A549 treated with CORT108297 at 1 μM for 4 hours (cell line): ENCODE results near the gene CABP2. TPM values are rescaled to one million over a fixed set of nuclear protein-coding genes. Genes with fewer than 3 reads are reported as not detected.

Experiments used
- total RNA-seq: library from RNA; stranded (reverse); fragments of 200-300 nt; extraction: Qiagen RNA extraction; gene quantifications from 5 replicates; pipeline ENCODE4 v1.2.3, GENCODE V29; 2022

The CABP2 gene
- not detected in 5 replicates for total RNA-seq

GRCh38 chr11:67522844-67523555 lies at the start of gene CABP2:
CABP2 (minus strand) TSS chr11:67523446; CDS start chr11:67523326, 120 bp downstream.

GRCh38 chr11:67507864-67508485 lies 15.3 kb downstream of the CABP2 start, which contains the start of gene CDK2AP2:
CDK2AP2 (minus strand) TSS chr11:67508162; CDS start chr11:67508082, 80 bp downstream.

GRCh38 chr11:67504950-67505581 lies 18.2 kb downstream of the CABP2 start, which contains the start of gene PITPNM1:
PITPNM1 (minus strand) TSS chr11:67505363; CDS start chr11:67504180, 1,183 bp downstream.

GRCh38 chr11:67482827-67483798 lies 40.1 kb downstream of the CABP2 start, which contains the start of gene AIP:
AIP (plus strand) TSS chr11:67483026; CDS start chr11:67483159, 133 bp downstream.

Other genes with a start within 250 kb of the CABP2 start
- 21.4 to 32.0 TPM (median 26.8 TPM) in 5 replicates for gene ANKRD13D, start 234.1 kb downstream of the CABP2 start, total RNA-seq
- 17.1 to 29.0 TPM (median 27.3 TPM) in 5 replicates for gene SSH3, start 219.9 kb downstream of the CABP2 start, total RNA-seq
- gene POLD4, start 169.9 kb downstream of the CABP2 start, total RNA-seq = 196 to 263 TPM (median 258 TPM) in 5 replicates
- 39.1 to 53.1 TPM (median 45.3 TPM) in 5 replicates for gene CLCF1, start 149.8 kb downstream of the CABP2 start, total RNA-seq
- gene RAD9A, start 131.5 kb downstream of the CABP2 start, total RNA-seq = 22.1 to 40.0 TPM (median 36.1 TPM) in 5 replicates
- 269 to 296 TPM (median 294 TPM) in 5 replicates for gene PPP1CA, start 121.6 kb downstream of the CABP2 start, total RNA-seq
- gene TBC1D10C, start 119.4 kb downstream of the CABP2 start, total RNA-seq = 0.10 to 0.12 TPM (median 0.10 TPM) in 4 of 5 replicates, not detected in the other
- gene CARNS1, start 107.8 kb downstream of the CABP2 start, total RNA-seq = 0.09 to 0.29 TPM (median 0.21 TPM) in 5 replicates
- gene RPS6KB2, start 95.0 kb downstream of the CABP2 start, total RNA-seq = 42.9 to 52.1 TPM (median 51.2 TPM) in 5 replicates
- 0.24 to 0.42 TPM (median 0.32 TPM) in 5 replicates for gene PTPRCAP, start 85.8 kb downstream of the CABP2 start, total RNA-seq
- 57.1 to 64.4 TPM (median 61.3 TPM) in 5 replicates for gene CORO1B, start 80.0 kb downstream of the CABP2 start, total RNA-seq
- 0.07 TPM in 1 of 5 replicates, not detected in the others for gene GPR152, start 70.7 kb downstream of the CABP2 start, total RNA-seq
- gene CABP4, start 68.1 kb downstream of the CABP2 start, total RNA-seq = 0.03 TPM in 1 of 5 replicates, not detected in the others
- 43.5 to 66.7 TPM (median 63.8 TPM) in 5 replicates for gene TMEM134, start 54.2 kb downstream of the CABP2 start, total RNA-seq
- gene AIP, start 40.4 kb downstream of the CABP2 start, total RNA-seq = 44.3 to 53.1 TPM (median 48.4 TPM) in 5 replicates
- gene PITPNM1, start 18.1 kb downstream of the CABP2 start, total RNA-seq = 38.9 to 60.0 TPM (median 53.9 TPM) in 5 replicates
- gene CDK2AP2, start 15.3 kb downstream of the CABP2 start, total RNA-seq = 67.0 to 97.8 TPM (median 95.2 TPM) in 5 replicates
- 1,416 to 1,791 TPM (median 1,766 TPM) in 5 replicates for gene GSTP1, start 60.4 kb upstream of the CABP2 start, total RNA-seq
- 134 to 158 TPM (median 153 TPM) in 5 replicates for gene NDUFV1, start 83.5 kb upstream of the CABP2 start, total RNA-seq
- gene NUDT8, start 106.5 kb upstream of the CABP2 start, total RNA-seq = 5.9 to 14.0 TPM (median 13.1 TPM) in 5 replicates
- gene TBX10, start 116.3 kb upstream of the CABP2 start, total RNA-seq = not detected in 5 replicates
- gene ACY3, start 127.3 kb upstream of the CABP2 start, total RNA-seq = 0.83 to 1.9 TPM (median 1.3 TPM) in 5 replicates
- not detected in 5 replicates for gene ALDH3B2, start 151.2 kb upstream of the CABP2 start, total RNA-seq